AML-193 (cell line): ENCODE measurements around the gene ANO2.
"Not testable (repeated sequence)": the region's sequence is repeated elsewhere in the genome, so short reads cannot be mapped to it uniquely, and the experiment has no call there.

Source experiments
- DNase-seq, 2 experiments: peaks; one replicate each; lab custom pipeline; 2025; lab: John Stamatoyannopoulos, UW

Gene ANO2

GRCh38 chr12:5661811-5662210 lies 283.2 kb downstream of the ANO2 start:
- no peak for DNase-seq

- no peak for DNase-seq
Observed at GRCh38 chr12:5660238-5660637, 284.8 kb downstream of the ANO2 start.

GRCh38 chr12:5658339-5658941 lies 286.6 kb downstream of the ANO2 start:
- not testable (repeated sequence) for DNase-seq

GRCh38 chr12:5656836-5657235 lies 288.2 kb downstream of the ANO2 start:
- DNase-seq: no peak

- DNase-seq: no peak
Observed at GRCh38 chr12:5655120-5655519, 289.9 kb downstream of the ANO2 start.

DNA sequence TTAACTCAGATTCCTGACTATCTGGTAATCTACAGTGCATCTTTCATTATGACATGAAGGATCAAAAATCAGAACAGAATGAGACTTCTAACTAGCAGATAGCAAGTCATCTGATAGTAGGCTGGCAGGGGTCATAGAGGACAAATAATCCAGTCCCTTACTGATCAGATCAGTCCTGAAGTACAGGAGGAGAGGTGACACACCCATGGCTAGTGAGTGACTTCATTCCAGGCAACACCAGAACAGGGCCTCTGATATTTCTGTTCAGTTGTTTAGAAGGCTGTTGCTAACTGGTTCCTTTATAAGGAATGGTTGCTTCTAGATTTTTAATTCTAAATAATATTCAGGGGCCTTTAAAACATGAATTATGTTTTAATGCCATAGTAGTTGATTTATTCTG lies 291.0 kb downstream of the ANO2 start:
- DNase-seq: no peak

DNA sequence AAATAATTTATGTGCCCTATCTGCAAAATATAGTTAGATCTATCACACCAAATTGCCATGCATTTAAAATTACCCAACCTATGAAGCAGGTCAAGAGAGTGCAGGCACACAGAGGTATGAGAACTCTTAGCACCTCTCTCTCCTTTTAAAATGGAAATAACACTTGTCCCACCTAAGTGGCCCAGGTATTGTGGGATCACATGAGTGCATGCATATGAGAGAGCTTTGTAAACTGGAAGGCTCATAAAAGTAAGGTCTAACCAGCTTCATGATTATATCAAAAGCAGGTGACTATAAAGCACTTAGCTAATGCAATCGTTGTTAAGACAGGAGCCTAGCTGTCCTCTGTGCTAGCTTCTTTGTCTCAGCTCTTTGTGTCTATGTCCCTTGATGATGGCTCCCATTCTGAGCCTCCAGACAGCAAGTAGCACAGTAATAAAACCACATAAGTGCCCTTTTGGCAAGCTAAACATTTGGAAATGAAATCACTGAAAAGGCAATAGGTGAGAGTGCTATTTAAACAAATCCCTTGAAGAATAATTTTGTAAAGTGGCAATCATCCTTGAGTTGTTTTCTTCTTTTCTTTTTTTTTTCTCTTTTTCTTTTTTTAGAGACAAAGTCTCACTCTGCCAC lies 294.1 kb downstream of the ANO2 start:
- DNase-seq: no peak

- no peak for DNase-seq
Observed at GRCh38 chr12:5650281-5650680, 294.8 kb downstream of the ANO2 start.

DNA sequence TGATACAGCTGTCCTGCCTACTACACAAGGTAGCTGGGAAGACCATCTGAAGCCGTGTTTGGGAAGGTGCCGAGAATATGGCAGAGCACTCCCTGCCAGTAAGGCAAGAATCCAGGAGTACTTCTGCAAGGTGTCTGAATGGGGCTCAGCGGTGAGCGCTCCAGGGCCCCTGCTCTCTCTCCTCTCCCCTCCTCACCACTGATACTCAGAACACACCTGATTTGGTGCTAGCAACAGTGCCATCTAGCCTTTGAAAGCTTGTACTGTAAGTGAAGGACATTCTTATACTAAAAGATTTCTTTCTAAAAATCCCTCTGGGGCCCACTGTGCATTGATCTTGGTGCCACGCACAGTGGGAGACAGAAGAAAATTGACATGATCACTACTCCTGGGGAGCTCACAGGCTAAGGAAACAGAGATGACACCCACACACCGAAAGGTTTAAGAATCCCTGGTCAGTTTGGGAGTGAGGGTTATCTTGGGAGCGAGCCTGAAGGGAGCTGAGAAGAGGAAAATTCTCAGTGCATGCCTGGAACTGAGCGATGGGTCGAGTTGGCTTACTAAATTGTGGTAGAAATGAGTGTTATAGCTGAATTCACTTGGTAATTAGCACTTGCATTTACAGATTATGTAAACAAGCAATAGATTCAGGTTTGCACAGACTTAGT lies 296.2 kb downstream of the ANO2 start:
- DNase-seq: no peak

DNA sequence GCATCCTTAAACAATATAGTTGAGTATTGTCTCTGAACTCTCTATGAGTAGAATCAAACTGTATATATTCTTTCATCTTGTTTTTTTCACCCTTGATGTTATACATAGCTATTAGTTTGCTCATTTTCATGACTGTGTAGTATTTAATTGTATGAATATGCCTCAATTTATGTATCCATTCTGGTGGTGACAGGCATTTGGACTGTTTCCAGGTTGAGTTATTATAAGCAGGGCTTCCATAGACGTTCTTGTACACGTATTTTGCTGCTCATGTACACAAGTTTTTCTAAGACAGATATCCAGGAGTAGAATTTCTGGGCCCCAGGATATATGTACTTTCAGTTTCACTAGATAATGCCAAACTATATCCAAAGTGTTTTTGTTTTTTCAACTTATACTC lies 301.8 kb downstream of the ANO2 start:
- DNase-seq: no peak

- no peak for DNase-seq
Observed at GRCh38 chr12:5637698-5638097, 307.4 kb downstream of the ANO2 start.

DNA sequence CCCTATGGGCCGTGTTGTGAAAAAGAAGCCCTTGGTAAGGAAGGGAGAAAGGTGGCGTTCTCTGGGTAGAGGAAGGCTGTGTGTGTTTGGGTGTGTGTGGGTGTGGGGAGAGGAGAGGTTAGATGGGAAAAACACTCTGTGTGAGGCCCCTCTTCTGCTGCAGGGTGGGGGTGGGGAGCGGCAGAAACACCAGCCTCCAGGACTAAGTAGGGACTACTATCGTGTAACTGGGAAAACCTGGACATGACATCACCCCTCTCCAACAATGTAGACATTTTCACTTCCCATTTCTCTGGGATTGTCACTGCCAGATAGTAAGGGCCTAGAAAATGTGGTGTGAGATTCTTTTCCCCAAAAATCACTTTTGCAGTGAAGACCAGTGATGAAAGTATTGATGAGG lies 308.2 kb downstream of the ANO2 start:
- DNase-seq: no peak

DNA sequence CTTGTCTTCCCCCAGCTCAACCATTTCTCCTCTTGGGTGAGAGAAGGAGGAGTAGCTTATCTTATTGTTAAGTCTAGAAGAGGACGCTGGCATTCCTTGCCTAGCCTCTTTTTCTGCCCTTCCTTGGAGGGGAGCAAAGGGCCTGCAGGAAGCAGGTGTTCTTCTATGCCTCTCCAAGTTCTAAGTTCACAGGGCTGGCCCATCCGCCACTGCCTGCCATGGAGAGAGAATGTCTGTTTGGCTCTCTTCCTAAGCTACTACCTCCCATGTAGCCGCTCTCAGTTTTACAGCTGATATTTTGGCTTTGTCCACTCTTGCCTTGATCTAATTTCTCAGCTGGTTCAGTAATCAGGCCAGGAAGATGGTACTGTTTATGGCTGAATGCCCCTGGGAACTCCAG lies 312.0 kb downstream of the ANO2 start:
- DNase-seq: no peak

- no peak for DNase-seq
Observed at GRCh38 chr12:5632453-5632852, 312.6 kb downstream of the ANO2 start.

GRCh38 chr12:5631497-5631896 lies 313.6 kb downstream of the ANO2 start:
- DNase-seq: no peak

- DNase-seq: no peak
Observed at GRCh38 chr12:5630726-5631125, 314.3 kb downstream of the ANO2 start.

DNA sequence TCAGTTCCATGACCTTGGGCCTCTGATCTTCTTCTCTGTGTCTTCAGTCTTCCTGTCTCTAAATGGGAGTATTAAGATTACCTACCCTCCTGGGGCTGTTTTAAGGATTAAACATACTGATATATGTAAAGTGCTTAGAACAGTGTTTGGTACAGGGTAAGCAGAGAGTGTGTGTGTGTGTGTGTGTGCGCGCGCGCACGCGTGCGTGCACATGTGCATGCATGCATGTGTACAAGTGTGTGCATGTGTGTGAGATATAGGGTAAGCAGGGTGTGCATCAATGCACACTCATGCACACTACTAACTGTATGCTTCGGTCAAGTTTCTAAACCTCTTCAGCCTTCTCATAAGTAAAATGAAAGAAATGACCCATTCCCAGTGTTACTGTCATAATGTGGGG lies 316.6 kb downstream of the ANO2 start:
- no peak for DNase-seq

GRCh38 chr12:5627053-5627630 lies 317.9 kb downstream of the ANO2 start:
- no peak for DNase-seq

DNA sequence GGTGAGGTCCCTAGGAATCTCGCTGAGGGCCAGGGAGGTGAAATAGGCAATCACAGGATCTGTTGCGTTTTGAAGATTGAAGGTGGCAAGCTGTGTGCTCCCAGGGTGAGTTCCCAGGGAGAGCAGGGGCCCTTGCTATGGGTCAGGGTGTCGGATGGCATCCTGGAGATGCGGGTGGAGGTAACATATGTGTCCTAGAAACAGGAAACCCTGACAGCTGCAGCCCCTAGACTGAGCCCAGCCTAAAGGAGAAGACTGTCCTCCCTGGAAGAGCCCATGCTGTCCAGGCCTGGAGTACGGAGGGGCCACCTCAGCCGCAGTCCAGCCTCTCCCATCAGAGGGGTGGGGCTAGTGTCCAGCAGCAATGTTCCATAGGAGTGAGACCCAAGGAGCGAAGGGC lies 318.9 kb downstream of the ANO2 start:
- no peak for DNase-seq

- no peak for DNase-seq
Observed at GRCh38 chr12:5624486-5625272, 320.4 kb downstream of the ANO2 start.

DNA sequence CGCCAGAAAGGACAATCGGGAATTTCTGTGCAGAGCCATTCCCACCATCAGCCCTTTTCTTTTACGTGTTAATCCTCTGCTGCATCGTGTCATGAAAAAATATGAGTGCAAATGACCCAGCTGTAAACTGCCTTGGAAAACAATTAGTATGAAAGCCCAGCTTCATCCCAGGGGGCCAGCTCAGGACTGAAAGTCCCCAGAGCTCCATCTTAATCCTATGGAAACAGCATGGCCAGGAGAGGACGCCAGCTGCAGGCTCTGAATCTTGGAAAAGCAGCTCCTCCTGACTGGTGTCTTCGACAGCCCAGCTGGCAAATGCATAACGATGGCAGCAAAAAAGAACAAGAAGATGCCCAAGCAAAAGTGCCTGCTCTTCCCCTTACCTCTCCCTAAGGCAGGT lies 321.6 kb downstream of the ANO2 start:
- DNase-seq: no peak

DNA sequence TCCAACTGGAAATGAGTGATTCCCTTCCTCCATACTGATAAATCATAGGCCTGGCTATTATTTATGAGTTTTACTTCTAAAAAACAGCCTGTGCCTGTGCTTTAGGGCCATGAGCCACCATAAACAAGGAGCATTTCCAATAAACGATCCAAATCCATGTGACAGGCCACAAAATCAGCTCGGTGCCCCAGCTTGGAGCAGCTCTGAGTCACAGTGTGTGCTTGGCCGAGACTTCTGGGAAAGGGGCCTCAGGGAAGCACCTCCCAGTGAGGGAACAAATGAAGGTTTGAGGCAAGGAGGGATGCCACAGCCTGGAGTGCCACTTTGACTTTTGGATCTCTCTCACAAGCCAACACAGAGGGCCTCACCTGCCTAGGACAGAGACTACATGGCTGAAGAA lies 322.8 kb downstream of the ANO2 start:
- DNase-seq: no peak

- no peak for DNase-seq
Observed at GRCh38 chr12:5621329-5621728, 323.7 kb downstream of the ANO2 start.
